Esophagus muscularis mucosa (tissue), 4 donors: ENCODE results near the gene PHF13. TPM values are rescaled to one million over a fixed set of nuclear protein-coding genes. Genes with fewer than 3 reads are reported as not detected.
A peak's percentile ranks its signal among the peaks of the same experiment; 100 is the strongest.

Experiments used
- DNase-seq: peaks from one replicate; pipeline ENCODE4 v3.0.0-alpha.2; 2017; ENCODE audit errors: extremely low spot score
- H3K27ac ChIP-seq, 4 donors: fragments of 200-600 bp; sonication (generic); replicated peaks in 1 of 4; 1 replicate in 3 of 4; 2 replicates in 1 of 4; pipeline ENCODE4 v1.5.1; 2016 to 2019; ENCODE audit warnings: mild to moderate bottlenecking in 1 of 4
- H3K27me3 ChIP-seq, 4 donors: fragments of 200-600 bp; sonication (generic); one replicate each; pipeline versions ENCODE4 v1.5.1 to v1.6.0; 2016 to 2019
- H3K36me3 ChIP-seq, 4 donors: fragments of 200-600 bp; sonication (generic); one replicate each; pipeline ENCODE4 v1.5.1; 2016 to 2019
- H3K4me1 ChIP-seq, 4 donors: fragments of 200-600 bp; sonication (generic); one replicate each; pipeline ENCODE4 v1.5.1; 2016 to 2019
- H3K4me3 ChIP-seq, 4 donors: fragments of 200-600 bp; sonication (generic); 1 replicate in 2 of 4; 2 replicates in 2 of 4; pipeline ENCODE4 v1.5.1; 2016 to 2019; ENCODE audit warnings: mild to moderate bottlenecking in 4 of 4, moderate library complexity in 1 of 4
- H3K9me3 ChIP-seq, 4 donors: fragments of 200-600 bp; sonication (generic); 1 replicate in 3 of 4; 2 replicates in 1 of 4; pipeline ENCODE4 v1.5.1; 2016 to 2019
- CTCF ChIP-seq, 3 experiments: fragments of 200-600 bp in 2 of 3; fragments of 450-650 bp in 1 of 3; sonication (generic) in 2 of 3; IDR thresholded peaks; one replicate each; pipeline ENCODE4 v1.5.1; 2017 to 2019; ENCODE audit warnings: antibody characterized with exemption in 3 of 3, mild to moderate bottlenecking in 2 of 3, moderate library complexity in 1 of 3
- EP300 ChIP-seq: sonication (generic); formaldehyde crosslinking; IDR thresholded peaks from one replicate; pipeline ENCODE4 v1.6.1; 2017; ENCODE audit warnings: antibody characterized with exemption
- POLR2A ChIP-seq: fragments of 450-650 bp; IDR thresholded peaks from one replicate; pipeline ENCODE4 v1.6.1; 2017; ENCODE audit warnings: antibody characterized with exemption, moderate library complexity, mild to moderate bottlenecking, low read depth
- POLR2AphosphoS5 ChIP-seq, 2 donors: sonication (generic); formaldehyde crosslinking; IDR thresholded peaks; one replicate each; pipeline ENCODE4 v1.6.1; 2017; ENCODE audit warnings: antibody characterized with exemption in 2 of 2
- WGBS: methylation state at CpG from one replicate; pipeline ENCODE4 v1.1.5; 2018; 5-methylcytosine and 5-hydroxymethylcytosine counted together
- intact Hi-C: fragments of 100-400 bp; cut with DNase I; formaldehyde crosslinking; loops from one replicate; pipeline ENCODE4 v1.15.1; 2023
- total RNA-seq, 4 donors: library from RNA; depleted of rRNA; stranded (reverse); fragments of >200 nt; gene quantifications; one replicate each; pipeline versions ENCODE4 v1.1.0 to v1.2.1, GENCODE V29; 2016

PHF13 gene
- total RNA-seq, 4 donors from 2014 or later = 16.6 to 32.1 (median 27.9) TPM

GRCh38 chr1:6590046-6590445, 23.5 kb upstream of the PHF13 start:
- WGBS = 83% methylated on average over 6 of the region's 7 CpGs
- intact Hi-C loops = no loop called here
- no peaks in the 10 kb centered on the region for H3K27me3 ChIP-seq
- no peak overlapping the region for H3K4me3 ChIP-seq
- peak overlapping the region in 2 of 4 donors; percentile 29 to 65 for H3K27ac ChIP-seq
- no peak for TF ChIP-seq POLR2AphosphoS5 (IDR thresholded peaks at IDR 0.05)
- no peak for TF ChIP-seq EP300
- TF ChIP-seq POLR2A = no peak
- no peak for TF ChIP-seq CTCF (IDR thresholded peaks at IDR 0.05)
- no peaks in the 10 kb centered on the region for H3K9me3 ChIP-seq
- DNase-seq = no peak
- peaks cover 62 to 83% (median 69%) of the 10 kb centered on the region in 4 donors for H3K4me1 ChIP-seq
- H3K36me3 ChIP-seq = peaks cover 53 to 80% (median 78%) of the 10 kb centered on the region in 4 donors

GRCh38 chr1:6591222-6591621, 22.3 kb upstream of the PHF13 start:
- WGBS = 75% methylated on average over 12 of the region's 13 CpGs
- Histone ChIP-seq H3K27ac (peak overlapping the region in 2 of 4 donors; percentile 16 to 39), H3K36me3 (peaks cover 64 to 91% (median 90%) of the 10 kb centered on the region in 4 donors), H3K27me3 (no peaks in the 10 kb centered on the region), H3K4me1 (peaks cover 69 to 84% (median 77%) of the 10 kb centered on the region in 4 donors), H3K4me3 (no peak overlapping the region), H3K9me3 (no peaks in the 10 kb centered on the region)
- no peak for DNase-seq
- intact Hi-C loops = no loop called here
- no peak for TF ChIP-seq EP300

GRCh38 chr1:6591644-6592043, 21.9 kb upstream of the PHF13 start:
- Histone ChIP-seq H3K4me1 (peaks cover 70 to 84% (median 77%) of the 10 kb centered on the region in 4 donors), H3K4me3 (no peak overlapping the region), H3K36me3 (peaks cover 66 to 96% (median 94%) of the 10 kb centered on the region in 4 donors), H3K27me3 (no peaks in the 10 kb centered on the region), H3K9me3 (no peaks in the 10 kb centered on the region), H3K27ac (peak overlapping the region in 2 of 4 donors; percentile 16 to 39)
- DNase-seq = no peak
- intact Hi-C loops = no loop called here
- WGBS = 84% methylated on average over 6 of the region's 6 CpGs
- no peak for TF ChIP-seq POLR2A
- TF ChIP-seq EP300 = no peak
- no peak for TF ChIP-seq POLR2AphosphoS5 (IDR thresholded peaks at IDR 0.05)
- no peak for TF ChIP-seq CTCF (IDR thresholded peaks at IDR 0.05)

DNA sequence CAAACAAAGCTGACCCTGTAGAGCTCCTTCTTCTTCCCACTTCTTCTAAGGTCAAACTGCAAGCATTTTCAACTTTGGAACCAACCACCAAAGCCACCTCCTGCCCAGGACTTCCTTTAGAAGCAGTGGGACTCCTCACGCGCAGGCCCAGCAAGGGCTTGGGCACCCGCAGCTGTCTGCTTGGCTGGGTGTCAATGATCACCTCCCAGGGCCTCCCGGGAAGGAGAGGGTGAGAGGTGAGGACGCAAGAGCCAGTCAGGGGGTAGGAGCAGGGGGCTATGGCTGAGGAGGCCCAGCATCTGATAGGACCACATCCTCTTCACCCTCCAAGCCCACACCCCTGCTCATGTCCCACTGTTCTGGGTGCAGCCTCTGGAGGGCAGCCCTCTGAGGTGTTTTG, 21.1 kb upstream of the PHF13 start:
- no peaks in the 10 kb centered on the region for H3K9me3 ChIP-seq
- WGBS = no CpG with 5 or more reads among the region's 5 CpGs
- H3K27ac ChIP-seq = peak overlapping the region in 3 of 4 donors; percentile 16 to 22 (median 17)
- peaks cover 74 to 100% (median 99%) of the 10 kb centered on the region in 4 donors for H3K36me3 ChIP-seq
- peaks cover 71 to 84% (median 77%) of the 10 kb centered on the region in 4 donors for H3K4me1 ChIP-seq
- H3K4me3 ChIP-seq = no peak overlapping the region
- no peak for DNase-seq
- intact Hi-C loops = no loop called here
- TF ChIP-seq POLR2A (no peak), EP300 (no peak), CTCF (IDR thresholded peaks at IDR 0.05) (no peak), POLR2AphosphoS5 (IDR thresholded peaks at IDR 0.05) (no peak)
- H3K27me3 ChIP-seq = no peaks in the 10 kb centered on the region

DNA sequence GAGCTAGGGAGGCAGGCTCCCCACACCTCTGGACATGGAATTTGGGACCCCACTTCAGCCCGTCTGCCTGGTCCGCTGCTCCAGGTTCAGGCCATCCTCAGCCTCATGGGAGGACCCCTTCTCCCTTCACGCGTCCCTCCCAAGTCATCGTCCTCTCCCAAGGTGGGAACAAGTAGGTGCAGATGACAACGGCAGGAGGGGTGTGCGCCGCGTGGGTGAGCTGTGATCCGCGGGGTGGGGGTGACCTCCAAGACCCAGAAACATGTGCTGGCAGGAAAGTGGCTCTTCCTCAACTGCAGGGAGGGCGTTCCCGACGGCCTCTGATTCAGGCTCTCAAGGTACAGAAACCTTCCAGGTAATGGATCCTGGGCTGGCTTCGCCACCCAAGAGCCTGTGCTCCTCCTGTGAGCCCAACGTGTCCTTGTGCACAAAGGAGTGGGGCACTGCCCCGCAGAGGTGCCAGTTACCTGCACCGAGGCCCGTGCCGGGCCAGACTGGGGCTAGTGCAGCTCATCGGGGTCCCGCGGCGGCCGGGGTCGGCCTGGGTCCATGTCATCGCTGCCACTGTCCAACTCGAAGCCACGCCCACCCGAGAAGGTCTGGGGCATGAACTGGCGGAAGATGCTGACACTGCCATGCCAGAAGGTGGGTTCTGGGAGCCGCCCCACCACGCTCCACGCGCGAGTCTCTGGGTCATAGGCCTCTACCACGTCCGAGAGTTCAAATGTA, 20.5 kb upstream of the PHF13 start:
- no peaks in the 10 kb centered on the region for H3K9me3 ChIP-seq
- DNase-seq = no peak
- H3K4me3 ChIP-seq = no peak overlapping the region
- H3K27me3 ChIP-seq = no peaks in the 10 kb centered on the region
- no peak for TF ChIP-seq POLR2AphosphoS5 (IDR thresholded peaks at IDR 0.05)
- TF ChIP-seq POLR2A = no peak
- no peak for TF ChIP-seq EP300
- TF ChIP-seq CTCF (IDR thresholded peaks at IDR 0.05) = no peak
- peak overlapping the region in 3 of 4 donors; percentile 16 to 22 (median 17) for H3K27ac ChIP-seq
- intact Hi-C loops = no loop called here
- WGBS = 87% methylated on average over 20 of the region's 38 CpGs
- H3K36me3 ChIP-seq = peaks cover 80 to 100% (median 99%) of the 10 kb centered on the region in 4 donors
- H3K4me1 ChIP-seq = peaks cover 71 to 84% (median 77%) of the 10 kb centered on the region in 4 donors
